ENCODE data around the gene ZNF445.
A peak's percentile ranks its signal among the peaks of the same experiment; 100 is the strongest.
"Not testable (repeated sequence)": the region's sequence is repeated elsewhere in the genome, so short reads cannot be mapped to it uniquely, and the experiment has no call there.

Gene ZNF445

GRCh38 chr3:44504566-44504965 lies 27.1 kb upstream of the ZNF445 start:
- H3K27me3 ChIP-seq (ENCODE audit: control insufficient read depth, insufficient read depth, low read length): no peaks in the 10 kb centered on the region
- H3K9ac ChIP-seq (ENCODE audit: low read depth, low read length): no peak overlapping the region
- H3K4me1 ChIP-seq (ENCODE audit: control insufficient read depth, insufficient read depth, low read length): peaks cover 2% of the 10 kb centered on the region
- H3K9me3 ChIP-seq (ENCODE audit: control insufficient read depth, insufficient read depth, low read length): peaks cover 4% of the 10 kb centered on the region
- H3K36me3 ChIP-seq (ENCODE audit: control insufficient read depth, insufficient read depth, low read length): peaks cover 9% of the 10 kb centered on the region
- no peak overlapping the region for H3K4me3 ChIP-seq (ENCODE audit: low read depth, low read length)

- not testable (repeated sequence) for H3K27me3 ChIP-seq (ENCODE audit: control insufficient read depth, insufficient read depth, low read length); H3K36me3 ChIP-seq (ENCODE audit: control insufficient read depth, insufficient read depth, low read length); H3K9me3 ChIP-seq (ENCODE audit: control insufficient read depth, insufficient read depth, low read length); H3K4me3 ChIP-seq (ENCODE audit: low read depth, low read length); H3K4me1 ChIP-seq (ENCODE audit: control insufficient read depth, insufficient read depth, low read length); H3K9ac ChIP-seq (ENCODE audit: low read depth, low read length)
These were observed 25.7 kb upstream of the ZNF445 start for GRCh38 chr3:44503178-44503577.

GRCh38 chr3:44501971-44502370 lies 24.5 kb upstream of the ZNF445 start:
- H3K36me3 ChIP-seq (ENCODE audit: control insufficient read depth, insufficient read depth, low read length): peaks cover 9% of the 10 kb centered on the region
- H3K4me3 ChIP-seq (ENCODE audit: low read depth, low read length): no peak overlapping the region
- H3K9me3 ChIP-seq (ENCODE audit: control insufficient read depth, insufficient read depth, low read length): peaks cover 4% of the 10 kb centered on the region

GRCh38 chr3:44499899-44500168 lies 22.4 kb upstream of the ZNF445 start:
- not testable (repeated sequence) for H3K9me3 ChIP-seq (ENCODE audit: control insufficient read depth, insufficient read depth, low read length); H3K36me3 ChIP-seq (ENCODE audit: control insufficient read depth, insufficient read depth, low read length); H3K4me3 ChIP-seq (ENCODE audit: low read depth, low read length); H3K9ac ChIP-seq (ENCODE audit: low read depth, low read length); H3K4me1 ChIP-seq (ENCODE audit: control insufficient read depth, insufficient read depth, low read length); H3K27me3 ChIP-seq (ENCODE audit: control insufficient read depth, insufficient read depth, low read length)

More at GRCh38 chr3:44501971-44502370, 24.5 kb upstream of the ZNF445 start:
- no peak overlapping the region for H3K9ac ChIP-seq (ENCODE audit: low read depth, low read length)
- H3K27me3 ChIP-seq (ENCODE audit: control insufficient read depth, insufficient read depth, low read length): no peaks in the 10 kb centered on the region
- H3K4me1 ChIP-seq (ENCODE audit: control insufficient read depth, insufficient read depth, low read length): no peaks in the 10 kb centered on the region

- no peaks in the 10 kb centered on the region for H3K27me3 ChIP-seq (ENCODE audit: control insufficient read depth, insufficient read depth, low read length)
- H3K36me3 ChIP-seq (ENCODE audit: control insufficient read depth, insufficient read depth, low read length): peaks cover 9% of the 10 kb centered on the region
- no peak overlapping the region for H3K4me3 ChIP-seq (ENCODE audit: low read depth, low read length)
- no peak overlapping the region for H3K9ac ChIP-seq (ENCODE audit: low read depth, low read length)
- H3K9me3 ChIP-seq (ENCODE audit: control insufficient read depth, insufficient read depth, low read length): peaks cover 4% of the 10 kb centered on the region
- no peaks in the 10 kb centered on the region for H3K4me1 ChIP-seq (ENCODE audit: control insufficient read depth, insufficient read depth, low read length)
These were observed 21.9 kb upstream of the ZNF445 start for GRCh38 chr3:44499149-44499898.

GRCh38 chr3:44495636-44496415 lies 18.4 kb upstream of the ZNF445 start:
- no peak overlapping the region for H3K4me3 ChIP-seq (ENCODE audit: low read depth, low read length)
- no peaks in the 10 kb centered on the region for H3K36me3 ChIP-seq (ENCODE audit: control insufficient read depth, insufficient read depth, low read length)
- no peak overlapping the region for H3K9ac ChIP-seq (ENCODE audit: low read depth, low read length)
- H3K4me1 ChIP-seq (ENCODE audit: control insufficient read depth, insufficient read depth, low read length): no peaks in the 10 kb centered on the region
- H3K9me3 ChIP-seq (ENCODE audit: control insufficient read depth, insufficient read depth, low read length): no peaks in the 10 kb centered on the region
- H3K27me3 ChIP-seq (ENCODE audit: control insufficient read depth, insufficient read depth, low read length): no peaks in the 10 kb centered on the region

- no peaks in the 10 kb centered on the region for H3K36me3 ChIP-seq (ENCODE audit: control insufficient read depth, insufficient read depth, low read length)
- no peak overlapping the region for H3K9ac ChIP-seq (ENCODE audit: low read depth, low read length)
- no peaks in the 10 kb centered on the region for H3K4me1 ChIP-seq (ENCODE audit: control insufficient read depth, insufficient read depth, low read length)
- no peak overlapping the region for H3K4me3 ChIP-seq (ENCODE audit: low read depth, low read length)
- H3K27me3 ChIP-seq (ENCODE audit: control insufficient read depth, insufficient read depth, low read length): no peaks in the 10 kb centered on the region
- H3K9me3 ChIP-seq (ENCODE audit: control insufficient read depth, insufficient read depth, low read length): no peaks in the 10 kb centered on the region
These were observed 15.0 kb upstream of the ZNF445 start for GRCh38 chr3:44492496-44492895.

- no peaks in the 10 kb centered on the region for H3K36me3 ChIP-seq (ENCODE audit: control insufficient read depth, insufficient read depth, low read length)
- no peaks in the 10 kb centered on the region for H3K27me3 ChIP-seq (ENCODE audit: control insufficient read depth, insufficient read depth, low read length)
- no peaks in the 10 kb centered on the region for H3K9me3 ChIP-seq (ENCODE audit: control insufficient read depth, insufficient read depth, low read length)
- no peak overlapping the region for H3K4me3 ChIP-seq (ENCODE audit: low read depth, low read length)
- H3K9ac ChIP-seq (ENCODE audit: low read depth, low read length): no peak overlapping the region
- peaks cover 7% of the 10 kb centered on the region for H3K4me1 ChIP-seq (ENCODE audit: control insufficient read depth, insufficient read depth, low read length)
These were observed 5.3 kb upstream of the ZNF445 start for GRCh38 chr3:44482721-44483120.

- Histone ChIP-seq H3K27me3 (ENCODE audit: control insufficient read depth, insufficient read depth, low read length) (no peaks in the 10 kb centered on the region), H3K9ac (ENCODE audit: low read depth, low read length) (no peak overlapping the region), H3K4me1 (ENCODE audit: control insufficient read depth, insufficient read depth, low read length) (peaks cover 12% of the 10 kb centered on the region), H3K4me3 (ENCODE audit: low read depth, low read length) (no peak overlapping the region), H3K9me3 (ENCODE audit: control insufficient read depth, insufficient read depth, low read length) (no peaks in the 10 kb centered on the region), H3K36me3 (ENCODE audit: control insufficient read depth, insufficient read depth, low read length) (no peaks in the 10 kb centered on the region)
These were observed 1.2 kb upstream of the ZNF445 start for GRCh38 chr3:44478606-44479094.

GRCh38 chr3:44478055-44478468 lies 592 bp upstream of the ZNF445 start:
- H3K9ac ChIP-seq (ENCODE audit: low read depth, low read length): peak overlapping the region; percentile 79
- H3K9me3 ChIP-seq (ENCODE audit: control insufficient read depth, insufficient read depth, low read length): no peaks in the 10 kb centered on the region
- no peaks in the 10 kb centered on the region for H3K36me3 ChIP-seq (ENCODE audit: control insufficient read depth, insufficient read depth, low read length)
- H3K4me3 ChIP-seq (ENCODE audit: low read depth, low read length): peak overlapping the region; percentile 74
- H3K27me3 ChIP-seq (ENCODE audit: control insufficient read depth, insufficient read depth, low read length): no peaks in the 10 kb centered on the region
- H3K4me1 ChIP-seq (ENCODE audit: control insufficient read depth, insufficient read depth, low read length): peaks cover 12% of the 10 kb centered on the region

- Histone ChIP-seq H3K27me3 (ENCODE audit: control insufficient read depth, insufficient read depth, low read length) (no peaks in the 10 kb centered on the region), H3K4me1 (ENCODE audit: control insufficient read depth, insufficient read depth, low read length) (peaks cover 12% of the 10 kb centered on the region), H3K4me3 (ENCODE audit: low read depth, low read length) (peak overlapping the region; percentile 74), H3K9me3 (ENCODE audit: control insufficient read depth, insufficient read depth, low read length) (no peaks in the 10 kb centered on the region), H3K9ac (ENCODE audit: low read depth, low read length) (peak overlapping the region; percentile 14), H3K36me3 (ENCODE audit: control insufficient read depth, insufficient read depth, low read length) (no peaks in the 10 kb centered on the region)
These were observed 533 bp downstream of the ZNF445 start for GRCh38 chr3:44476963-44477311.

- H3K4me3 ChIP-seq (ENCODE audit: low read depth, low read length): no peak overlapping the region
- H3K4me1 ChIP-seq (ENCODE audit: control insufficient read depth, insufficient read depth, low read length): peaks cover 12% of the 10 kb centered on the region
- peak overlapping the region; percentile 47 for H3K9ac ChIP-seq (ENCODE audit: low read depth, low read length)
- no peaks in the 10 kb centered on the region for H3K9me3 ChIP-seq (ENCODE audit: control insufficient read depth, insufficient read depth, low read length)
- no peaks in the 10 kb centered on the region for H3K27me3 ChIP-seq (ENCODE audit: control insufficient read depth, insufficient read depth, low read length)
- H3K36me3 ChIP-seq (ENCODE audit: control insufficient read depth, insufficient read depth, low read length): no peaks in the 10 kb centered on the region
These were observed 1.3 kb downstream of the ZNF445 start for GRCh38 chr3:44476181-44476611.
